ENCODE results near the gene OBP2B. TPM values are rescaled to one million over a fixed set of nuclear protein-coding genes. Genes with fewer than 3 reads are reported as not detected.
A peak's percentile ranks its signal among the peaks of the same experiment; 100 is the strongest.

Gene OBP2B
- total RNA-seq, 1 experiment from 2014 or later: not detected

- no peak for DNase-seq (ENCODE audit: low read depth)
Measured at GRCh38 chr9:133169102-133169501, 39.9 kb downstream of the OBP2B start.

- no peak for DNase-seq (ENCODE audit: low read depth)
Measured at GRCh38 chr9:133168432-133168831, 40.6 kb downstream of the OBP2B start.

GRCh38 chr9:133167769-133168168, 41.3 kb downstream of the OBP2B start:
- no peak for DNase-seq (ENCODE audit: low read depth)

- no peak for DNase-seq (ENCODE audit: low read depth)
Measured at GRCh38 chr9:133167096-133167730, 41.8 kb downstream of the OBP2B start.

- no peak for DNase-seq (ENCODE audit: low read depth)
Measured at GRCh38 chr9:133166392-133166791, 42.7 kb downstream of the OBP2B start.

- DNase-seq (ENCODE audit: low read depth): no peak
Measured at GRCh38 chr9:133165452-133165730, 43.7 kb downstream of the OBP2B start.

- no peak for DNase-seq (ENCODE audit: low read depth)
Measured at GRCh38 chr9:133164191-133164590, 44.9 kb downstream of the OBP2B start.

- no peak for DNase-seq (ENCODE audit: low read depth)
Measured at GRCh38 chr9:133163504-133164172, 45.4 kb downstream of the OBP2B start, which contains the start of gene GBGT1. Gene GBGT1, minus strand, starts transcription at chr9:133163914. Its CDS starts 1,502 bp downstream, at chr9:133162412.

GRCh38 chr9:133162861-133163503, 46.1 kb downstream of the OBP2B start:
- no peak for DNase-seq (ENCODE audit: low read depth)

GRCh38 chr9:133161547-133161950, 47.5 kb downstream of the OBP2B start:
- no peak for DNase-seq (ENCODE audit: low read depth)

GRCh38 chr9:133160742-133161546, 48.1 kb downstream of the OBP2B start:
- DNase-seq (ENCODE audit: low read depth): peak; percentile 46

GRCh38 chr9:133158695-133159094, 50.4 kb downstream of the OBP2B start:
- no peak for DNase-seq (ENCODE audit: low read depth)

Other genes with a start within 250 kb of the OBP2B start
- gene GFI1B, start 230.6 kb downstream of the OBP2B start, total RNA-seq (2014; rRNA removed; shearing (Covaris generic)): not detected in 2 replicates
- 90.7 and 91.3 TPM in 2 replicates for gene GTF3C5, start 178.3 kb downstream of the OBP2B start, total RNA-seq (2014; rRNA removed; shearing (Covaris generic))
- gene CEL, start 147.3 kb downstream of the OBP2B start, total RNA-seq (2014; rRNA removed; shearing (Covaris generic)): 0.45 TPM in 1 of 2 replicates, not detected in the other
- 20.9 and 23.4 TPM in 2 replicates for gene RALGDS, start 88.0 kb downstream of the OBP2B start, total RNA-seq (2014; rRNA removed; shearing (Covaris generic))
- gene GBGT1, start 45.3 kb downstream of the OBP2B start, total RNA-seq (2014; rRNA removed; shearing (Covaris generic)): 0.13 and 0.21 TPM in 2 replicates
- not detected in 2 replicates for gene ABO, start 66.0 kb upstream of the OBP2B start, total RNA-seq (2014; rRNA removed; shearing (Covaris generic))
- gene SURF6, start 126.9 kb upstream of the OBP2B start, total RNA-seq (2014; rRNA removed; shearing (Covaris generic)): 25.1 and 36.1 TPM in 2 replicates
- gene MED22, start 138.9 kb upstream of the OBP2B start, total RNA-seq (2014; rRNA removed; shearing (Covaris generic)): 26.4 and 33.4 TPM in 2 replicates
- gene RPL7A, start 139.0 kb upstream of the OBP2B start, total RNA-seq (2014; rRNA removed; shearing (Covaris generic)): 2,307 and 2,771 TPM in 2 replicates
- gene SURF1, start 147.2 kb upstream of the OBP2B start, total RNA-seq (2014; rRNA removed; shearing (Covaris generic)): 35.3 and 40.9 TPM in 2 replicates
- gene SURF2, start 147.3 kb upstream of the OBP2B start, total RNA-seq (2014; rRNA removed; shearing (Covaris generic)): 92.7 and 110 TPM in 2 replicates
- 220 and 286 TPM in 2 replicates for gene SURF4, start 166.8 kb upstream of the OBP2B start, total RNA-seq (2014; rRNA removed; shearing (Covaris generic))
- gene STKLD1, start 167.1 kb upstream of the OBP2B start, total RNA-seq (2014; rRNA removed; shearing (Covaris generic)): not detected in 2 replicates
- gene REXO4, start 208.8 kb upstream of the OBP2B start, total RNA-seq (2014; rRNA removed; shearing (Covaris generic)): 28.8 and 31.6 TPM in 2 replicates
- 0.07 and 0.19 TPM in 2 replicates for gene ADAMTS13, start 213.1 kb upstream of the OBP2B start, total RNA-seq (2014; rRNA removed; shearing (Covaris generic))

All from HT1080 (cell line).